SU-DHL-6 (cell line): ENCODE data around the gene PDE9A.
"Not testable (repeated sequence)": the region's sequence is repeated elsewhere in the genome, so short reads cannot be mapped to it uniquely, and the experiment has no call there.

Source experiments
- H2AFZ ChIP-seq: fragments of 200-600 bp; sonication (generic); 2 replicates; pipeline ENCODE4 v1.6.1; 2014; ENCODE audit warnings: low read depth, mild to moderate bottlenecking, moderate library complexity, mixed read lengths, antibody characterized with exemption, low read length; ENCODE audit not compliant: severe bottlenecking
- H3F3A ChIP-seq: fragments of 200-600 bp; shearing (Covaris generic); 2 replicates; pipeline ENCODE4 v1.6.0; 2016; ENCODE audit warnings: antibody characterized with exemption, mild to moderate bottlenecking; ENCODE audit not compliant: insufficient read depth
- H3K27ac ChIP-seq: fragments of 200-600 bp; sonication (generic); 2 replicates; pipeline ENCODE4 v1.5.1; 2016; ENCODE audit warnings: low read depth, mild to moderate bottlenecking, low read length, moderate library complexity, mixed read lengths
- H3K27me3 ChIP-seq: fragments of 200-600 bp; sonication (generic), shearing (Covaris generic); 2 replicates; pipeline ENCODE4 v1.6.0; 2014; ENCODE audit warnings: mild to moderate bottlenecking, low read length
- H3K36me3 ChIP-seq: fragments of 200-600 bp; sonication (generic); 2 replicates; pipeline ENCODE4 v1.6.1; 2014; ENCODE audit warnings: mild to moderate bottlenecking, low read length, mixed read lengths
- H3K4me2 ChIP-seq: fragments of 300-600, 200-600 bp; shearing (Covaris generic), sonication (generic); 2 replicates; pipeline ENCODE4 v1.6.0; 2014; ENCODE audit warnings: low read length, low read depth, mild to moderate bottlenecking; ENCODE audit not compliant: poor library complexity, severe bottlenecking
- H3K4me3 ChIP-seq: fragments of 200-600 bp; sonication (generic); 2 replicates; pipeline ENCODE4 v1.5.1; 2014; ENCODE audit warnings: antibody characterized with exemption, low read length, mild to moderate bottlenecking, mixed read lengths; ENCODE audit not compliant: insufficient read depth, poor library complexity, severe bottlenecking
- H3K79me2 ChIP-seq: fragments of 200-600 bp; sonication (generic); 2 replicates; pipeline ENCODE4 v1.6.1; 2014; ENCODE audit warnings: mild to moderate bottlenecking, low read length, moderate library complexity; ENCODE audit not compliant: insufficient read depth
- H3K9ac ChIP-seq: fragments of 200-600 bp; sonication (generic); 2 replicates; pipeline ENCODE4 v1.7.0; 2014; ENCODE audit warnings: mild to moderate bottlenecking, low read length
- H3K9me2 ChIP-seq: fragments of 200-600 bp; sonication (generic); replicated peaks from 2 replicates; pipeline ENCODE4 v1.6.1; 2014; ENCODE audit warnings: low read length; ENCODE audit not compliant: insufficient read depth
- H3K9me3 ChIP-seq: fragments of 200-600 bp; sonication (generic); 2 replicates; pipeline ENCODE4 v1.6.1; 2014; ENCODE audit warnings: low read length, mixed read lengths; ENCODE audit not compliant: insufficient read depth
- H4K20me1 ChIP-seq: fragments of 200-600 bp; sonication (generic); 2 replicates; pipeline ENCODE4 v1.6.1; 2014; ENCODE audit warnings: low read depth, mild to moderate bottlenecking, antibody characterized with exemption, low read length, moderate library complexity, mixed read lengths
- CTCF ChIP-seq: fragments of 200-600 bp; sonication (generic); IDR thresholded peaks from one replicate; pipeline ENCODE4 v1.5.1; 2017; ENCODE audit warnings: antibody characterized with exemption, mild to moderate bottlenecking, low read length, moderate library complexity; ENCODE audit not compliant: insufficient read depth, poor library complexity, severe bottlenecking
- EZH2phosphoT487 ChIP-seq: fragments of 200-600 bp; sonication (generic), shearing (Covaris generic); conservative IDR thresholded peaks from 2 replicates; pipeline ENCODE4 v1.6.1; 2018; ENCODE audit warnings: mild to moderate bottlenecking, antibody characterized with exemption, low read length, moderate library complexity, mixed read lengths

PDE9A gene

GRCh38 chr21:42614811-42615351 lies 38.5 kb upstream of the PDE9A start:
- H2AFZ ChIP-seq, result no peak overlapping the region
- H3K9me2 ChIP-seq, result no peaks in the 10 kb centered on the region
- TF ChIP-seq CTCF, result no peak
- no peak for TF ChIP-seq EZH2phosphoT487
- no peaks in the 10 kb centered on the region for H4K20me1 ChIP-seq
- H3K27me3 ChIP-seq, result no peaks in the 10 kb centered on the region
- peaks cover 1% of the 10 kb centered on the region; the same call in 1 of the 2 replicates for H3K9me3 ChIP-seq
- no peak overlapping the region for H3K27ac ChIP-seq
- no peak overlapping the region for H3K4me2 ChIP-seq
- H3K9ac ChIP-seq, result no peak overlapping the region
- no peaks in the 10 kb centered on the region for H3K79me2 ChIP-seq
- H3K36me3 ChIP-seq, result no peaks in the 10 kb centered on the region
- H3K4me3 ChIP-seq, result no peak overlapping the region
- H3F3A ChIP-seq, result no peaks in the 10 kb centered on the region

- H2AFZ ChIP-seq, H3F3A ChIP-seq, H3K4me3 ChIP-seq, H3K9me2 ChIP-seq, H3K79me2 ChIP-seq, H3K4me2 ChIP-seq, H3K27me3 ChIP-seq, H3K36me3 ChIP-seq, H4K20me1 ChIP-seq, H3K9me3 ChIP-seq, H3K9ac ChIP-seq, H3K27ac ChIP-seq: not testable (repeated sequence)
These were observed 38.0 kb upstream of the PDE9A start for GRCh38 chr21:42615377-42615776.

- Histone ChIP-seq H3K4me2 (no peak overlapping the region), H3K9me2 (no peaks in the 10 kb centered on the region), H3K9ac (no peak overlapping the region), H3K27ac (no peak overlapping the region), H3F3A (no peaks in the 10 kb centered on the region), H4K20me1 (no peaks in the 10 kb centered on the region), H2AFZ (no peak overlapping the region), H3K4me3 (no peak overlapping the region), H3K79me2 (no peaks in the 10 kb centered on the region), H3K9me3 (no peaks in the 10 kb centered on the region), H3K27me3 (no peaks in the 10 kb centered on the region), H3K36me3 (no peaks in the 10 kb centered on the region)
- TF ChIP-seq EZH2phosphoT487 (no peak), CTCF (no peak)
These were observed 37.5 kb upstream of the PDE9A start for GRCh38 chr21:42615924-42616323.

- H4K20me1 ChIP-seq, result no peaks in the 10 kb centered on the region
- no peaks in the 10 kb centered on the region for H3K79me2 ChIP-seq
- H3K4me2 ChIP-seq, result no peak overlapping the region
- H3F3A ChIP-seq, result no peaks in the 10 kb centered on the region
- H2AFZ ChIP-seq, result no peak overlapping the region
- no peak for TF ChIP-seq CTCF
- TF ChIP-seq EZH2phosphoT487, result no peak
- H3K36me3 ChIP-seq, result no peaks in the 10 kb centered on the region
- H3K9me2 ChIP-seq, result no peaks in the 10 kb centered on the region
- H3K9me3 ChIP-seq, result no peaks in the 10 kb centered on the region
- H3K9ac ChIP-seq, result no peak overlapping the region
- H3K27me3 ChIP-seq, result no peaks in the 10 kb centered on the region
- no peak overlapping the region for H3K4me3 ChIP-seq
- no peak overlapping the region for H3K27ac ChIP-seq
These were observed 37.0 kb upstream of the PDE9A start for GRCh38 chr21:42616446-42616845.
